ENCODE data around the gene KRTAP4-8.

DNA sequence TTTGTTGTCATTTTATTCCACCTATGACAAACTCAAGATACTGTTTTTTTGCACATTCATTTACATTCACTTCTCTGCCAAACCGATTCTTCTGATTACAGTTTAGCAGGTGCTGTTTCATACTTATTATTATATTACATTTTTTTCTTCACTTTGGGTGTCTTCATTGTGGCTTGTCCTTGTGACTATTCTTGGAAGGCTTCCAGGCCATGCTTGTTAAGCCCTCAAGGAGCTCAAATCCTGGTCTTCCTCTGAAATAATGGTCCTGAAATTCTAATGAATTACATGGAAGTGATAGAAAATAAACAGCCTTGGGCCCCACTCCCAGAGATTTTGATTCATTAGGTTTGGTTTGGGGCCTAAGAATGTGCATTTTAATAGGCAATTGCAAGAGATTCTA is 33.6 kb downstream of the KRTAP4-8 start:
- no peak for TF ChIP-seq ZFP37 (tag by site-specific recombination; IDR thresholded peaks at IDR 0.05)
- no peak for TF ChIP-seq ZNF580 (tag by site-specific recombination; IDR thresholded peaks at IDR 0.05)
- TF ChIP-seq, protein P1, sequence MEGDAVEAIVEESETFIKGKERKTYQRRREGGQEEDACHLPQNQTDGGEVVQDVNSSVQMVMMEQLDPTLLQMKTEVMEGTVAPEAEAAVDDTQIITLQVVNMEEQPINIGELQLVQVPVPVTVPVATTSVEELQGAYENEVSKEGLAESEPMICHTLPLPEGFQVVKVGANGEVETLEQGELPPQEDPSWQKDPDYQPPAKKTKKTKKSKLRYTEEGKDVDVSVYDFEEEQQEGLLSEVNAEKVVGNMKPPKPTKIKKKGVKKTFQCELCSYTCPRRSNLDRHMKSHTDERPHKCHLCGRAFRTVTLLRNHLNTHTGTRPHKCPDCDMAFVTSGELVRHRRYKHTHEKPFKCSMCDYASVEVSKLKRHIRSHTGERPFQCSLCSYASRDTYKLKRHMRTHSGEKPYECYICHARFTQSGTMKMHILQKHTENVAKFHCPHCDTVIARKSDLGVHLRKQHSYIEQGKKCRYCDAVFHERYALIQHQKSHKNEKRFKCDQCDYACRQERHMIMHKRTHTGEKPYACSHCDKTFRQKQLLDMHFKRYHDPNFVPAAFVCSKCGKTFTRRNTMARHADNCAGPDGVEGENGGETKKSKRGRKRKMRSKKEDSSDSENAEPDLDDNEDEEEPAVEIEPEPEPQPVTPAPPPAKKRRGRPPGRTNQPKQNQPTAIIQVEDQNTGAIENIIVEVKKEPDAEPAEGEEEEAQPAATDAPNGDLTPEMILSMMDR (tag by site-specific recombination; IDR thresholded peaks at IDR 0.05) = no peak
- no peak for TF ChIP-seq KLF9 (tag by site-specific recombination; IDR thresholded peaks at IDR 0.05; ENCODE audit: low read depth)
- no peak for TF ChIP-seq SCRT2 (tag by site-specific recombination; IDR thresholded peaks at IDR 0.05)
- no peak for TF ChIP-seq ZNF350 (tag by site-specific recombination; IDR thresholded peaks at IDR 0.05)
- TF ChIP-seq PBX3 (CRISPR knock-in tag; IDR thresholded peaks at IDR 0.05) = no peak
- TF ChIP-seq, protein P2, sequence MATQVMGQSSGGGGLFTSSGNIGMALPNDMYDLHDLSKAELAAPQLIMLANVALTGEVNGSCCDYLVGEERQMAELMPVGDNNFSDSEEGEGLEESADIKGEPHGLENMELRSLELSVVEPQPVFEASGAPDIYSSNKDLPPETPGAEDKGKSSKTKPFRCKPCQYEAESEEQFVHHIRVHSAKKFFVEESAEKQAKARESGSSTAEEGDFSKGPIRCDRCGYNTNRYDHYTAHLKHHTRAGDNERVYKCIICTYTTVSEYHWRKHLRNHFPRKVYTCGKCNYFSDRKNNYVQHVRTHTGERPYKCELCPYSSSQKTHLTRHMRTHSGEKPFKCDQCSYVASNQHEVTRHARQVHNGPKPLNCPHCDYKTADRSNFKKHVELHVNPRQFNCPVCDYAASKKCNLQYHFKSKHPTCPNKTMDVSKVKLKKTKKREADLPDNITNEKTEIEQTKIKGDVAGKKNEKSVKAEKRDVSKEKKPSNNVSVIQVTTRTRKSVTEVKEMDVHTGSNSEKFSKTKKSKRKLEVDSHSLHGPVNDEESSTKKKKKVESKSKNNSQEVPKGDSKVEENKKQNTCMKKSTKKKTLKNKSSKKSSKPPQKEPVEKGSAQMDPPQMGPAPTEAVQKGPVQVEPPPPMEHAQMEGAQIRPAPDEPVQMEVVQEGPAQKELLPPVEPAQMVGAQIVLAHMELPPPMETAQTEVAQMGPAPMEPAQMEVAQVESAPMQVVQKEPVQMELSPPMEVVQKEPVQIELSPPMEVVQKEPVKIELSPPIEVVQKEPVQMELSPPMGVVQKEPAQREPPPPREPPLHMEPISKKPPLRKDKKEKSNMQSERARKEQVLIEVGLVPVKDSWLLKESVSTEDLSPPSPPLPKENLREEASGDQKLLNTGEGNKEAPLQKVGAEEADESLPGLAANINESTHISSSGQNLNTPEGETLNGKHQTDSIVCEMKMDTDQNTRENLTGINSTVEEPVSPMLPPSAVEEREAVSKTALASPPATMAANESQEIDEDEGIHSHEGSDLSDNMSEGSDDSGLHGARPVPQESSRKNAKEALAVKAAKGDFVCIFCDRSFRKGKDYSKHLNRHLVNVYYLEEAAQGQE (tag by site-specific recombination; IDR thresholded peaks at IDR 0.05) = no peak
- no peak for TF ChIP-seq ZNF530 (tag by site-specific recombination; IDR thresholded peaks at IDR 0.05; ENCODE audit: low read depth)
- no peak for TF ChIP-seq ZNF423 (tag by site-specific recombination; IDR thresholded peaks at IDR 0.05)
- TF ChIP-seq, protein P3, sequence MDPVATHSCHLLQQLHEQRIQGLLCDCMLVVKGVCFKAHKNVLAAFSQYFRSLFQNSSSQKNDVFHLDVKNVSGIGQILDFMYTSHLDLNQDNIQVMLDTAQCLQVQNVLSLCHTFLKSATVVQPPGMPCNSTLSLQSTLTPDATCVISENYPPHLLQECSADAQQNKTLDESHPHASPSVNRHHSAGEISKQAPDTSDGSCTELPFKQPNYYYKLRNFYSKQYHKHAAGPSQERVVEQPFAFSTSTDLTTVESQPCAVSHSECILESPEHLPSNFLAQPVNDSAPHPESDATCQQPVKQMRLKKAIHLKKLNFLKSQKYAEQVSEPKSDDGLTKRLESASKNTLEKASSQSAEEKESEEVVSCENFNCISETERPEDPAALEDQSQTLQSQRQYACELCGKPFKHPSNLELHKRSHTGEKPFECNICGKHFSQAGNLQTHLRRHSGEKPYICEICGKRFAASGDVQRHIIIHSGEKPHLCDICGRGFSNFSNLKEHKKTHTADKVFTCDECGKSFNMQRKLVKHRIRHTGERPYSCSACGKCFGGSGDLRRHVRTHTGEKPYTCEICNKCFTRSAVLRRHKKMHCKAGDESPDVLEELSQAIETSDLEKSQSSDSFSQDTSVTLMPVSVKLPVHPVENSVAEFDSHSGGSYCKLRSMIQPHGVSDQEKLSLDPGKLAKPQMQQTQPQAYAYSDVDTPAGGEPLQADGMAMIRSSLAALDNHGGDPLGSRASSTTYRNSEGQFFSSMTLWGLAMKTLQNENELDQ (tag by site-specific recombination; IDR thresholded peaks at IDR 0.05; ENCODE audit: low read depth) = no peak
